22Rv1 (cell line): ENCODE results near the gene FBN2.

Source experiments
- ZFX ChIP-seq: fragments of 450-650 bp; IDR thresholded peaks from 2 replicates; pipeline ENCODE4 v1.6.1; 2017; ENCODE audit warnings: antibody characterized with exemption, borderline replicate concordance
- TF ChIP-seq, protein P1 (sequence below): fragments of 450-650 bp; IDR thresholded peaks from 2 replicates; pipeline ENCODE4 v1.5.1; 2017; ENCODE audit warnings: mild to moderate bottlenecking

DNA sequence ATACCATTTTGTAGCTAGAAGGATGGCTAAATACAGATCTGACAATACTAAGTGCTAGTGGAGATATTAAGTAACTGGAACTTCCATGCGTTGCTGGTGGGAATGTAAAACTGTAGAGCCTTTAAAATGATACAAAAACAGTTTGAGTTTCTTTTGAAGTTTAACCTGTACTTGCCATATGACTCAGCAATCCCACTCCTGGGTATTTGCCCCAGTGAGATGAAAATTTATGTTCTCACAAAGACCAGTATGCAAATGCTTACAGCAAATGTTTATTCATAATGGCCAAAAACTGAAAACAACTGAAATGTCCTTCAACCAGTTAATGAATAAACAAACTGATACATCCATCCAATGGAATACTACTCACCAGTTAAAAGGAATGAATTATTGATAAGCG, 317.2 kb downstream of the FBN2 start:
- TF ChIP-seq, protein P1, sequence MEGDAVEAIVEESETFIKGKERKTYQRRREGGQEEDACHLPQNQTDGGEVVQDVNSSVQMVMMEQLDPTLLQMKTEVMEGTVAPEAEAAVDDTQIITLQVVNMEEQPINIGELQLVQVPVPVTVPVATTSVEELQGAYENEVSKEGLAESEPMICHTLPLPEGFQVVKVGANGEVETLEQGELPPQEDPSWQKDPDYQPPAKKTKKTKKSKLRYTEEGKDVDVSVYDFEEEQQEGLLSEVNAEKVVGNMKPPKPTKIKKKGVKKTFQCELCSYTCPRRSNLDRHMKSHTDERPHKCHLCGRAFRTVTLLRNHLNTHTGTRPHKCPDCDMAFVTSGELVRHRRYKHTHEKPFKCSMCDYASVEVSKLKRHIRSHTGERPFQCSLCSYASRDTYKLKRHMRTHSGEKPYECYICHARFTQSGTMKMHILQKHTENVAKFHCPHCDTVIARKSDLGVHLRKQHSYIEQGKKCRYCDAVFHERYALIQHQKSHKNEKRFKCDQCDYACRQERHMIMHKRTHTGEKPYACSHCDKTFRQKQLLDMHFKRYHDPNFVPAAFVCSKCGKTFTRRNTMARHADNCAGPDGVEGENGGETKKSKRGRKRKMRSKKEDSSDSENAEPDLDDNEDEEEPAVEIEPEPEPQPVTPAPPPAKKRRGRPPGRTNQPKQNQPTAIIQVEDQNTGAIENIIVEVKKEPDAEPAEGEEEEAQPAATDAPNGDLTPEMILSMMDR = no peak
- TF ChIP-seq ZFX = no peak
